Fibroblast of lung (primary cell): ENCODE results near the gene LMNA.

Source experiments
- CTCF ChIP-seq, 2 donors: IDR thresholded peaks in 1 of 2; conservative IDR thresholded peaks in 1 of 2; 1 replicate in 1 of 2; 2 replicates in 1 of 2; pipeline ENCODE4 v1.5.1; 2011 to 2012; ENCODE audit warnings: low read length in 2 of 2, control low read depth in 1 of 2, inconsistent platforms in 1 of 2, low read depth in 1 of 2, mild to moderate bottlenecking in 1 of 2
- EZH2 ChIP-seq: IDR thresholded peaks from 2 replicates; pipeline ENCODE4 v1.5.1; 2012; ENCODE audit warnings: low read length, control low read depth, mild to moderate bottlenecking; ENCODE audit errors: missing control alignments

- TF ChIP-seq CTCF (conservative IDR thresholded peaks at IDR 0.05 in 1 of 2, IDR thresholded peaks at IDR 0.05 in 1 of 2; ENCODE audit: low read depth in 1 of 2, low read length in 2 of 2) (no peak), EZH2 (no peak)
These were observed 505 bp downstream of the LMNA start for GRCh38 chr1:156114919-156115513.
